HEK293 (cell line): ENCODE data around the gene UNC5CL.

Source experiments
- CTCF ChIA-PET: fragments of 350-600 bp; formaldehyde crosslinking; extraction: SDS; loops from one replicate; lab custom pipeline; 2021; ENCODE audit warnings: antibody characterized with exemption; lab: Yijun Ruan, JAX
- POLR2A ChIA-PET: fragments of 300-600 bp; formaldehyde crosslinking; extraction: SDS; loops from one replicate; lab custom pipeline; 2020; ENCODE audit warnings: antibody characterized with exemption, inconsistent platforms; lab: Yijun Ruan, JAX
- H3K27ac ChIP-seq: fragments of 200-500 bp; sonication (Bioruptor generic); 2 replicates; pipeline ENCODE4 v1.5.1; 2014; ENCODE audit warnings: low read depth, low read length, control low read depth, inconsistent platforms; ENCODE audit errors: extremely low read depth
- H3K36me3 ChIP-seq, 2 experiments: fragments of 200-500 bp in 1 of 2; sonication (Bioruptor generic) in 1 of 2; 1 replicate in 1 of 2; 2 replicates in 1 of 2; pipeline ENCODE4 v1.5.1; 2014 to 2017; ENCODE audit warnings: inconsistent platforms in 2 of 2, low read length in 2 of 2; ENCODE audit not compliant: control insufficient read depth in 2 of 2, insufficient read depth in 1 of 2
- H3K4me1 ChIP-seq: fragments of 200-500 bp; sonication (Bioruptor generic); 2 replicates; pipeline ENCODE4 v1.5.1; 2014; ENCODE audit warnings: mild to moderate bottlenecking, low read length, inconsistent platforms; ENCODE audit not compliant: control insufficient read depth, insufficient read depth
- H3K4me3 ChIP-seq: 2 replicates; pipeline ENCODE4 v1.5.1; 2011; ENCODE audit warnings: low read depth, mild to moderate bottlenecking, control low read depth, low read length, moderate library complexity
- H3K9me3 ChIP-seq: fragments of 200-500 bp; sonication (Bioruptor generic); 2 replicates; pipeline ENCODE4 v1.5.1; 2014; ENCODE audit warnings: low read depth, low read length, inconsistent platforms; ENCODE audit not compliant: control insufficient read depth, insufficient read depth
- PRDM1 ChIP-seq: fragments of 450-650 bp; formaldehyde crosslinking; IDR thresholded peaks from 2 replicates; pipeline ENCODE4; 2016; ENCODE audit warnings: missing biosample characterization, missing genetic modification characterization
- PRDM10 ChIP-seq: fragments of 450-650 bp; formaldehyde crosslinking; IDR thresholded peaks from 2 replicates; pipeline ENCODE4 v1.5.1; 2016; ENCODE audit warnings: missing biosample characterization, missing genetic modification characterization
- SETDB1 ChIP-seq: IDR thresholded peaks from one replicate; pipeline ENCODE4 v1.6.1; 2017; ENCODE audit warnings: mild to moderate bottlenecking, low read length, moderate library complexity, mixed read lengths; ENCODE audit not compliant: insufficient read length
- ZBTB17 ChIP-seq: fragments of 450-650 bp; formaldehyde crosslinking; IDR thresholded peaks from 2 replicates; pipeline ENCODE4 v1.5.1; 2016; ENCODE audit warnings: missing biosample characterization, missing genetic modification characterization
- ZBTB20 ChIP-seq: fragments of 450-650 bp; formaldehyde crosslinking; IDR thresholded peaks from 2 replicates; pipeline ENCODE4 v1.5.1; 2016; ENCODE audit warnings: missing biosample characterization, missing genetic modification characterization
- ZNF112 ChIP-seq: fragments of 450-650 bp; formaldehyde crosslinking; IDR thresholded peaks from 2 replicates; pipeline ENCODE4 v1.5.0; 2017; ENCODE audit warnings: missing biosample characterization, missing genetic modification characterization
- ZNF114 ChIP-seq: fragments of 450-650 bp; formaldehyde crosslinking; IDR thresholded peaks from 2 replicates; pipeline ENCODE4 v1.5.0; 2017; ENCODE audit warnings: missing biosample characterization, missing genetic modification characterization
- ZNF138 ChIP-seq: fragments of 450-650 bp; formaldehyde crosslinking; IDR thresholded peaks from 2 replicates; pipeline ENCODE4 v1.5.1; 2016; ENCODE audit warnings: missing biosample characterization, missing genetic modification characterization, borderline replicate concordance
- ZNF140 ChIP-seq: fragments of 450-650 bp; formaldehyde crosslinking; IDR thresholded peaks from 2 replicates; pipeline ENCODE4 v1.5.1; 2016; ENCODE audit warnings: missing biosample characterization, missing genetic modification characterization
- ZNF157 ChIP-seq: fragments of 450-650 bp; formaldehyde crosslinking; IDR thresholded peaks from 2 replicates; pipeline ENCODE4 v1.5.1; 2016; ENCODE audit warnings: missing biosample characterization, missing genetic modification characterization
- ZNF174 ChIP-seq: fragments of 450-650 bp; formaldehyde crosslinking; IDR thresholded peaks from 2 replicates; pipeline ENCODE4 v1.5.0; 2017; ENCODE audit warnings: missing biosample characterization, mild to moderate bottlenecking, missing genetic modification characterization
- ZNF175 ChIP-seq: fragments of 450-650 bp; formaldehyde crosslinking; IDR thresholded peaks from 2 replicates; pipeline ENCODE4 v1.5.1; 2016; ENCODE audit warnings: missing biosample characterization, missing genetic modification characterization
- ZNF239 ChIP-seq: fragments of 450-650 bp; formaldehyde crosslinking; IDR thresholded peaks from 2 replicates; pipeline ENCODE4 v1.5.1; 2016; ENCODE audit warnings: missing biosample characterization, missing genetic modification characterization
- ZNF311 ChIP-seq: fragments of 450-650 bp; formaldehyde crosslinking; IDR thresholded peaks from 2 replicates; pipeline ENCODE4 v1.5.1; 2017; ENCODE audit warnings: missing biosample characterization, missing genetic modification characterization, borderline replicate concordance
- ZNF398 ChIP-seq: fragments of 450-650 bp; formaldehyde crosslinking; IDR thresholded peaks from 2 replicates; pipeline ENCODE4 v1.5.1; 2017; ENCODE audit warnings: missing biosample characterization, missing genetic modification characterization
- ZNF404 ChIP-seq: fragments of 450-650 bp; formaldehyde crosslinking; IDR thresholded peaks from 2 replicates; pipeline ENCODE4 v1.5.1; 2017; ENCODE audit warnings: missing biosample characterization, missing genetic modification characterization
- ZNF433 ChIP-seq: fragments of 450-650 bp; formaldehyde crosslinking; IDR thresholded peaks from 2 replicates; pipeline ENCODE4 v1.5.1; 2016; ENCODE audit warnings: missing biosample characterization, missing genetic modification characterization, low read depth
- ZNF670 ChIP-seq: fragments of 450-650 bp; formaldehyde crosslinking; IDR thresholded peaks from 2 replicates; pipeline ENCODE4 v1.5.1; 2016; ENCODE audit warnings: missing biosample characterization, missing genetic modification characterization, low read depth
- ZNF776 ChIP-seq: fragments of 450-650 bp; formaldehyde crosslinking; IDR thresholded peaks from 2 replicates; pipeline ENCODE4 v1.5.0; 2017; ENCODE audit warnings: missing biosample characterization, missing genetic modification characterization, borderline replicate concordance
- TF ChIP-seq, protein P1 (sequence below): fragments of 450-650 bp; formaldehyde crosslinking; IDR thresholded peaks from 2 replicates; pipeline ENCODE4 v1.5.1; 2016; ENCODE audit warnings: missing biosample characterization, missing genetic modification characterization

Gene UNC5CL

DNA sequence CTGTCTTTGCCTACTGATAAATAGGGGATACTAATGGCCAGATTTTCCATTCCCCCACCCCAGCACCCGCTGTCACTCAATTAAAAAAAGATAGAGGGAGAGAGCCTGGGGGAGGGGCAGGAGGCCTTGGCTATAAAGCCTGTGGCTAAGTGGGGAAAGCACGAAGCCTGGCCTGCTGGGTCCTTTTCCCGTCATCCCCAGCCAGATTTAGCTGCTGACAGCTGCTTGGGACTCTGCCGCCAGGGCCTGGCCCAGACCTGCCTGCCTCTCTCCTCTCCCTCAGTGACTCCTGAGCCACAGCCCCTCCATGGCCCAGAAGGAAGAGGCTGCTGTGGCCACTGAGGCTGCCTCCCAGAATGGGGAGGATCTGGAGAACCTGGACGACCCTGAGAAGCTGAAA lies 14.0 kb upstream of the UNC5CL start, which contains the start of gene APOBEC2:
Gene APOBEC2 (plus strand): TSS at position 162 of the 400 bp plus-strand sequence. CDS start 146 bp downstream, at position 308.
- TF ChIP-seq ZNF112 (tag by site-specific recombination): no peak
- no peak for TF ChIP-seq ZNF140 (tag by site-specific recombination)
- no peak for TF ChIP-seq ZBTB17 (tag by site-specific recombination)
- TF ChIP-seq ZNF433 (tag by site-specific recombination): no peak
- no peak for TF ChIP-seq ZNF175 (tag by site-specific recombination)
- TF ChIP-seq ZNF670 (tag by site-specific recombination): no peak
- no peak for TF ChIP-seq PRDM10 (tag by site-specific recombination)
- no peak for TF ChIP-seq ZNF776 (tag by site-specific recombination)
- no peak for TF ChIP-seq ZNF174 (tag by site-specific recombination)
- TF ChIP-seq ZNF239 (tag by site-specific recombination): no peak
- no peak for TF ChIP-seq ZNF404
- TF ChIP-seq ZBTB20 (tag by site-specific recombination): no peak
- TF ChIP-seq ZNF157 (tag by site-specific recombination): no peak
- TF ChIP-seq SETDB1: no peak
- no peak for TF ChIP-seq ZNF138 (tag by site-specific recombination)
- no peak for TF ChIP-seq ZNF114
- TF ChIP-seq ZNF398 (tag by site-specific recombination): no peak
- TF ChIP-seq, protein P1, sequence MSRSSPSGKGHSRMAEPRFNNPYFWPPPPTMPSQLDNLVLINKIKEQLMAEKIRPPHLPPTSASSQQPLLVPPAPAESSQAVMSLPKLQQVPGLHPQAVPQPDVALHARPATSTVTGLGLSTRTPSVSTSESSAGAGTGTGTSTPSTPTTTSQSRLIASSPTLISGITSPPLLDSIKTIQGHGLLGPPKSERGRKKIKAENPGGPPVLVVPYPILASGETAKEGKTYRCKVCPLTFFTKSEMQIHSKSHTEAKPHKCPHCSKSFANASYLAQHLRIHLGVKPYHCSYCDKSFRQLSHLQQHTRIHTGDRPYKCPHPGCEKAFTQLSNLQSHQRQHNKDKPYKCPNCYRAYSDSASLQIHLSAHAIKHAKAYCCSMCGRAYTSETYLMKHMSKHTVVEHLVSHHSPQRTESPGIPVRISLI (tag by site-specific recombination): no peak
- H3K36me3 ChIP-seq: no peaks in the 10 kb centered on the region
- POLR2A ChIA-PET: no interaction called here
- no peak within 1 kb of the TSS for H3K4me3 ChIP-seq
- no peaks in the 10 kb centered on the region for H3K4me1 ChIP-seq
- no peak within 1 kb of the TSS for H3K27ac ChIP-seq
- no peaks in the 10 kb centered on the region for H3K9me3 ChIP-seq
- CTCF ChIA-PET: interaction anchor here (0.6 to 10.6 kb wide), 3 partner anchors 14 to 224 kb away, joined by 3 to 100 read pairs (median 5); partner anchors contain the start of genes TSPO2 and UNC5CL

DNA sequence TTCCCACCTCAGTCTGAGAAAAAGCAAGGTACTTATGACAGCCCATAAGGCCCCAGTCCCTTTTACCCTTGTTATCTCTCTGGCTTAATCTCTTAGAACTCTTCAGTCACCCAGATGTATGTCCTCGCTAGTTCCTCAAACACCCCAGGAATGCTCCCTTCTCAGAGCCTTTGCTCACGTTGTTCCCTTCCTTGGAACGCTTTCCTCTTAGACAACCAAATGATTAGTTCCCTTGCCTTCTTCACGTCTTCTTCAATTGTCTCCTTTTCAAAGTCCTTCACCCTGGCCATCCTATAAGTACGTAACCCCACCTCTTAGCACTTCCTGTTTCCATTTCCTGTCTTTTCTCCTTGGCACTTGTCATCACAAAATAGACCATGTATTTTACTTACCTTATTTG lies 12.9 kb upstream of the UNC5CL start:
- Histone ChIP-seq H3K4me3 (no peak overlapping the region), H3K4me1 (no peaks in the 10 kb centered on the region), H3K27ac (no peak overlapping the region), H3K9me3 (no peaks in the 10 kb centered on the region), H3K36me3 (no peaks in the 10 kb centered on the region)
- POLR2A ChIA-PET: no interaction called here
- CTCF ChIA-PET: interaction anchor here (1.0 to 10.6 kb wide), 2 partner anchors 13 to 17 kb away, joined by 4 to 100 read pairs; partner anchors contain the start of genes TSPO2 and UNC5CL
- TF ChIP-seq PRDM1 (tag by site-specific recombination) (no peak), ZNF311 (tag by site-specific recombination) (no peak), ZNF174 (tag by site-specific recombination) (no peak)
